Stimulated activated naive CD4-positive, alpha-beta T cell (primary cell): ENCODE data around the gene STX8.

ENCODE experiments used
- DNase-seq, 6 experiments: peaks; one replicate each; lab custom pipeline; 2025; lab: John Stamatoyannopoulos, UW

Gene STX8

DNA sequence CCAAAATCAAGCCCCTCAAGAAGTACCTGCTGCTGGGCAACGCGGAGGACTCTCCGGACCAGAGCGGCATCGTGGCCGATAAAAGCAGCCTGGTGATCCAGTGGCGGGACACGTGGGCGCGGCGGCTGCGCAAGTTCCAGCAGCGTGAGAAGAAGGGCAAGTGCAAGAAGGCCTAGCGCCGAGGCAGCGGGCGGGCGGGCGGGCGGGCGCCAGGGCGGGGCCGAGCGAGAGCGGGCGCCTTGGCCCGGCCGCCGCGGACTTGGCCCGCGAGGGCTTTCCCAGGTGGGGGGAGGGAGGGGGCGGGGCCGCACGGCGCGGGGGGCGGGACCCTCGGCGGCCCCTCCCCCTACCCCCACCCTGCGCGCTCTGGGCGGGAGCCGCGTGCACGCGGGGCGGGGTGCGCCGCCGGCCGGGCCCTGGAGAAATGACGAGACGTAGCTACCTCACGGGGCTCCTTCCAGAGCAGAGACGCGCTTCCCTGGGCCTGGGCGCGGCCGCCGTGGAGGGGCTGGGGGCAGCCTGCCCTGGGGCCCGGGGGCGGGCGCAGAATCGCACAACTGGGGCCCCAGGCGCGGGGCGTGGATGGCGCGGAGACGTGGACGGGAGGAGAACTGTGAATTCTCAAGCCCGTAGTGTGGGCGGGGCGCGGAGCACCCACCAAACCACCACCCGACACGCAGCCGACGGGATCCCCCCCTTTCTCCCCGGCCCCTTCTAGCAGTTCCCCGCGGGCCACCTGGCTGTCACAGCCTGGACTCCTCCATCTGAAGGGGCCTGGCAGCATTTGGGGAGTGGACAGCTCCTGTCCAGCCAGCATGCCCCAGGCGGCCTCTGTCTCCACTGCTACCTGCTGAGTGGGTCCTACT, 335.6 kb downstream of the STX8 start:
- DNase-seq: peak; percentile 48 to 78 (median 58)

GRCh38 chr17:9239246-9239792, 336.3 kb downstream of the STX8 start:
- peak in 2 of 6 experiments; percentile 21 to 50 for DNase-seq

DNA sequence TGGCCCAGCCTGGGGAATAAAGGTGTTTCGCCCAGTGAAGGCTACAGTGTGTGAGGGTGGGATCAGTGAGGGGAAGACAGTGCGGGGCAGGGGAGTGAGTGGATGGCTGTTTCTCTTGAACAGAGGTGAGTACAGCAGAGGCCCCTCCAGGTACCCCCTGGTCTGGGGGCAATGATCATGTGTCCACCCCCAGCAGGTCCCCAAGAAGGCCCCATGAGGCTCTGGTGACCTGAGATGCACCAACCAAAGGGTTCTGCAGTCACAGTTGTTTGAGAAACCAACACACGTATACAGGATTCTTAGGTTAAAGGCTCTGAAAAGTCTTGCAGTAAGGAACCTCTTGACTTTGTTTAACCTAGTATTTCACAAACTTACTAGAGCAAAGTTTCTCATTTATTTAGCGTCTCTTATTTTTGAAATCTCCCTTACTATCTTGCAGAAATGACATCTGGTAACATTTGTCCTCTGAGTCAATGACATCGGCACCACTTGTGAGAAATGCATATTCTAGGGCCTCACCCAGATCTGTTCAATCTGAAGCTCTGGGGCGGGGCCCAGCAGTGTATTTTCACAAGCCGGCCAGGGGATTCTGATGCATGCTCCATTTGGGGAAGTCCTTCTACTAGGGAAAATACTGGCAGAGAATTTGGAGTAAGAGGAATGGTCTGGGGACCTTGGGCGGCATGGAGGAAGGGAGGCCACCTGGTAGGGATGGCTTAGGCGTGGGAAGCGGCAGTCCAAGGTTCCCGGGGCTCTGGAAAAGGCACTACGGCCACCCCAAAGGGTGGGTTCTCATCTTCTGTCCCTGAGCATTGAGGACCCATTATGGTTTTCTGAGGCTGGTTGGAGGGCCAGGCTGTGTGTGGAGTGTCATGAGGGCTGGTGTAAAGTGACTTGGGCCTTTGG, 337.0 kb downstream of the STX8 start:
- DNase-seq: no peak

- no peak for DNase-seq
These were observed 337.8 kb downstream of the STX8 start for GRCh38 chr17:9237661-9238301.

DNA sequence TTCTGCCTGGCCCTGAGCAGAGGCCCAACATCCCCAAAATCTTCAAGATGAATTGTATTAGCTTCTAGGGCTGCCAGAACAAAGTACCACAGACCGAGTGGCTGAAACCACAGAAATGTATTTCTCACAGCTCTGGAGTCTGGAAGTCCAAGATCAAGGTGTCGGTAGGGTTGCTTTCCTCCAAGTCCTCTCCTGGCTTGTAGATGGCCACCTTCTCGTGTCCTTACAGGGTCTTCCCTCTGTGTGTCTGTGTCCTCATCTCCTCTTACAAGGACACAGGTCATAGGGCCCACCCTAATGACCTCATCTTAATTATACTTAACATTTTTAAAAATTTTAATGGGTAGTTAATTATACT, 338.6 kb downstream of the STX8 start:
- DNase-seq: no peak

- DNase-seq: no peak
These were observed 339.2 kb downstream of the STX8 start for GRCh38 chr17:9236286-9237052.

- no peak for DNase-seq
These were observed 340.3 kb downstream of the STX8 start for GRCh38 chr17:9235346-9235745.

DNA sequence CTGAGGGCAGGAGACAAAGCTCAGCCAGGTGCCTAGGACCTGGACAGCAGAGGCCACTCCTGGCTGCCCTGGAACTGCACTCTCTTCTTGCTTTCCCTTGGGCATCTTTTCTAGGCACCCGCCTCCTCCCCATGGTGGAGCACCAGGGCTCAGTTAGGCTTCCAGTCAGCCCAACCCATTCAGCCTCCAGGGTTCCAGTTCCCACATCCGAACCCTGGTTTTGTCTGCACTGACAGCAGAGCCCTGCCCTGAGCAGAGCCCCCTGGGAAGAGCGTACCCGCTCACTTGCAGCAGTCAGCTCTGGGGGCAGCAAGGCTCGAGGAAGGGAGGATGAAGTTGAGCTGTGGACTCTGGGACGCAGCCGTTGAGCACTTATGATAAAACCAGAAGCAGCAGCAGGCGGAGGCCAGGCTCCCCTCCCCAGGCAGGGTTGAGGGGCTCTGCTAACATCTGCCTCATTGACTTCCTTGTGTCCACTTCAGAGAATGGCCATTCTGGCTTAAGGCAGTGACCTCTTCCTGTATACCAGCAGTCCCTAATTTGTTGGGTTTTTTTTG, 341.2 kb downstream of the STX8 start:
- no peak for DNase-seq

GRCh38 chr17:9233761-9234160, 341.9 kb downstream of the STX8 start:
- no peak for DNase-seq

- no peak for DNase-seq
These were observed 342.4 kb downstream of the STX8 start for GRCh38 chr17:9233271-9233599.

DNA sequence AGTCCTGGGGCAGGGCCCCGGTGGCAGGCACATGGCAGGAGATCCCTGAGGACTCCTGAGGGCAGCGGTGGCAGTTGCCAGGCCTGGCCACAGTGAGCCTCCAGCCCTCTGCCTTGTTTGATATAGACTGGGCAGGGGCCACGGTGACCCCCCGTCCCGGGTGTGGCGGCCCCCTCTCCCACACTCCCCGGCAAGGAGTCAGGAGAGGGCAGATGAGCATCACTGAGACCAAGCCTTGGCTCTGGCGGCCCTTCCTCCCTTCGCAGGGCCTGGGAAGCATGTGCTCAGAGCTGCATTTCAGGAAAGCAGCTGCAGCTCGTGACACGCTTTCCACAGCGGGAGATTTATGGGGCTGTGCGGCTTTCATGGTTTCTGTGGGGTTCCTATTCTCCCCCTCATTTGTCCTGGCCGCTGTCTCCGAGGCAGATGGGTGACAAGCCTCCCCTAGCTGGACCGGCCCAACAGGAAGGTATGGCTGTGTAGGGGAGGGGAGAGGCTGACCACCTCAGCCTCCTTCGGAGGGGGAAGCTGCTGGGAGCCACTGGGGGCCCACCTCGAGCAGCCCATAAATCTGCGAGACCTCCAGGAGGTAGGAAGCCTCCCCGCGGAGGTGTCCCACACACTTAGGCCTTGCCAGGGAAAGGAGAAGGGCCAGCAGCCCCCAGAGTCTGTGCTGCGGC, 342.9 kb downstream of the STX8 start:
- DNase-seq: no peak

GRCh38 chr17:9232155-9232475, 343.5 kb downstream of the STX8 start:
- no peak for DNase-seq

DNA sequence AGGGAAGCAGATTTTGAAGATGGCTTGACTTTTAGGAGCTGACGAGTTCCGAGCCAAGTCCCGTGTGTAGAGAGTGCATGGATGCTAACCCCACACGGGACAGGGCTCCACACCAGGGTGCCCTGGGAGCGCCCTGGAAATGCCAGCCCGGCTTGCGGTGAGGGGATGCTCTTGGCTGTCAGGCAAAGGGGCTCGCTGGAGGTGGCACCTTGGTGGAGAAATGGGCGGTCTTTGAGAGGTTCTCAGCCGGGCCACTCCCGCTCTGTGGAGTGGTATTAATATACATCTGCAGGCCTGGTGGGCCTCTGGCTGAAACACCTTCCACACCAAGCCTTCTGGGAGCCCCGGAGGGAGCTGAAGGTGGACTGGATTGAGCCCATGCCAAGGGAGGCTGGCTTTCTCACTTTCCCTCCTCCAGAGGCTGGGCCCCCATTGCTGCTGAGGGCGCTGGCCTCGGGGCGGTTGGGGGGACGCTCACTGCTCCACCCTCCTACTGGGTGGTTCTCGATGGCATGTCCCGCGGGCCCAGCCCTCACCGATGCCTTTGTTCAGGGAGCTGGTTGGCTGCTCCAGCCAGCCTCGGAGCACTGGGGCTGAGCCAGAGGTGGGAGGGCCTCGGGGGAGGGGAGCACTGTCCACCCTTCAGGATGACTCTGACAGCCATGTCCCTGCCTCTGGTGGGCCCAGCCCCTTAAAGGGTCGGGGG, 344.0 kb downstream of the STX8 start:
- DNase-seq: no peak

DNA sequence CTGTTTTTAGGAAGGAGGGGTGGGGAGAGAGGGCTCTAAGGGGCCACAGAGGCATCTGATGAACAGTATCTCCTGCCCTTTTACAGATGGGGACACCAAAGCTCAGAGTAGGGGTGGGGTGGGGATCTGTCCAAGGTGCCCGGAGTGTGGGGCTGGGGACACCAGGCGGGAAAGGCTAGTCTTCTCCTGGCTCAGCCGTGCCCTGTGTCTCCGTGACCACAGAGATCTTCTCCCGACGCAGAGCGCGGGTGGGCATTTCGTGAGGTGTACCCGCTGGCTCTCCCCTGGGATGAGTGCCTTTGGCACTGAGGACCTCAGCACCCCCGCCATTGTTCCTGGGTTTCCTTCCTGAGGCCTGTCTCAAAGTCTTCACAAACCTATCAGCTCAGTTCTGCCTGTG, 344.8 kb downstream of the STX8 start:
- no peak for DNase-seq

DNA sequence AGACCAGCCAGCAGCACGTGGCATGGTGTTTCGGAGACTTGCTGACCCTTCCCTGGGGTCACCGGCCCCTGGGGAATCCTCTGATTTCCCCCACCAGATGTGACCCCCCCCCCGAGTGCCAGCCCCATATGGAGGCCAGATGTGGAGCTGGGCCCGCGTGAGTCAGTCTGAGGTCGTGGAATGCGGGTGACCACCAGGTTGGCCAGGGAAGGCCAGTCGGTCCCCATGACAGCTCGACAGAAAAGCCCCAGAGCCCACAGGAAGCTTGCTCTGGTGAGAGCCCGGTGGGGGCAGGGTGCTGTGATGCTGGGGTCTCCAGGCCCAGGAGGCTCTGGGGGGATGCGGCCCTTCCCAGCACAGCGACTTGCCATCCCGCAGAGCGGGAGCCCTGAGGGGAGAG, 345.3 kb downstream of the STX8 start:
- DNase-seq: no peak

DNA sequence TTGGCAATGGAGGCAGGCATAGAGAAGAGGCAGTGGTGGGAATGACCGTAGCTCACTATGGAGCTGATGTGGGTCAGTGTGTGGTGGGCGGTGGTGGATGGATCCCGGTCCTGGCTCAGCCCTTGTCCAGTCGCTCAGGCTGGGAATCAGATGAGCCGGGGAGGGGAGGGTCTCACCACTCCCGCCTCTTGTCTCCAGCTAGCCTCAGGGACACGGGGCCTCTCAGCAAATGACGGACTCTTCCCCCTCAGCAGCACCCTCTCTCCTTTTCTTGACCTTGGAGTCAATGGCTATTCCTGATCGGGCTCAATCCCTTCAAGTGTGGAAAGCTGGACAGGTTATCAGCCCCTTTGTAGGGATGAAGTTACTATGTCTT, 345.8 kb downstream of the STX8 start:
- DNase-seq: no peak

- no peak for DNase-seq
These were observed 346.3 kb downstream of the STX8 start for GRCh38 chr17:9229160-9229825.

DNA sequence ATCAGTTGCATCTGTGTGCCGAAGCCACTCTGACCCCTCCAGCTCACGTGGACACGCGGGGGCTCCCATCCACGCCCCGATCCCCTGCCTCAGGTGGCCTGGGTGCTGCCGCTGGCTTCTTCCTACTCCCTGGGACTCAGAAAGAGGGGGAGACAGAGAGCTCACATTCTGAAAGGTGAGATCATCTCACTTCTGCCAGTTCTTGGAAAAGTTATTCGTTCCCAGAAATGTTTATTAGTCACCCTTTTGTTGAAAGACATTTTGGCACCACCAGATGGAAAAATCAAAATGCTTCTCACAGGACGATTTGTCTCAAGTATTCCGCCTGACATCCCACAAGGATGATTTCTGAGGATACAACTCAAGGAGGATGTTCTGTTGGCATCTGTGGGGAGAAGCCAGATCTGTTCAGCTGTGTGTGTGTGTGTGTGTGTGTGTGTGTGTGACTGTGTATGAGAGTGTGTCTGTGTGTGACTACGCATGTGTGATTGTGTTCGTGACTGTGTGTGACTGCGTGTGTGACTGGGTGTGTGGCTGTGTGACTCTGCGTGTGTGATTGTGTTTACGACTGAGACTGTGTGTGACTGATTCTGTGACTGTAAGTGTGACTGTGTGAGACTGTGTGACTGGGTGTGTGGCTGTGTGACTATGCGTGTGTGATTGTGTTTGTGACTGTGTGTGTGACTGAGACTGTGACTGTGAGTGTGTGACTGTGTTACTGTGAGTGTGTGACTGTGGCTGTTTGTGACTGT, 347.0 kb downstream of the STX8 start:
- DNase-seq: no peak

- DNase-seq: no peak
These were observed 347.7 kb downstream of the STX8 start for GRCh38 chr17:9227819-9228407.
